Hepatocyte (in vitro differentiated cells): ENCODE results near the gene PFN3. TPM values are rescaled to one million over a fixed set of nuclear protein-coding genes. Genes with fewer than 3 reads are reported as not detected.

Experiments
- DNase-seq: peaks from one replicate; pipeline ENCODE4 v3.0.0-alpha.2; 2016; ENCODE audit warnings: low spot score
- H2AFZ ChIP-seq: fragments of 200-600 bp; sonication (generic); 2 replicates; pipeline ENCODE4 v1.6.0; 2016; ENCODE audit warnings: antibody characterized with exemption, mild to moderate bottlenecking
- H3K27ac ChIP-seq: fragments of 200-600 bp; sonication (generic); 2 replicates; pipeline ENCODE4 v1.5.1; 2016; ENCODE audit warnings: mild to moderate bottlenecking
- H3K27me3 ChIP-seq: fragments of 200-600 bp; sonication (generic); 2 replicates; pipeline ENCODE4 v1.6.1; 2016
- H3K36me3 ChIP-seq: fragments of 200-600 bp; sonication (generic); replicated peaks from 2 replicates; pipeline ENCODE4 v1.5.1; 2016; ENCODE audit warnings: low read depth; ENCODE audit not compliant: insufficient read depth
- H3K4me1 ChIP-seq: fragments of 200-600 bp; sonication (generic); 2 replicates; pipeline ENCODE4 v1.5.1; 2016; ENCODE audit warnings: mild to moderate bottlenecking, moderate library complexity; ENCODE audit not compliant: insufficient read depth
- H3K4me2 ChIP-seq: fragments of 200-600 bp; sonication (generic); 2 replicates; pipeline ENCODE4 v1.6.0; 2016
- H3K4me3 ChIP-seq: fragments of 200-600 bp; sonication (generic); 2 replicates; pipeline ENCODE4 v1.5.1; 2016; ENCODE audit warnings: mild to moderate bottlenecking
- H3K79me2 ChIP-seq: fragments of 200-600 bp; sonication (generic); 2 replicates; pipeline ENCODE4 v1.6.0; 2017; ENCODE audit warnings: mild to moderate bottlenecking
- H3K9me2 ChIP-seq: fragments of 200-600 bp; sonication (generic); replicated peaks from 2 replicates; pipeline ENCODE4 v1.6.0; 2017; ENCODE audit warnings: mild to moderate bottlenecking; ENCODE audit not compliant: insufficient read depth
- H3K9me3 ChIP-seq: fragments of 200-600 bp; sonication (generic); 2 replicates; pipeline ENCODE4 v1.5.1; 2016; ENCODE audit warnings: low read depth, mild to moderate bottlenecking
- H4K20me1 ChIP-seq: fragments of 200-600 bp; sonication (generic); 2 replicates; pipeline ENCODE4 v1.6.0; 2016; ENCODE audit warnings: mild to moderate bottlenecking; ENCODE audit not compliant: insufficient read depth, poor library complexity, severe bottlenecking
- CTCF ChIP-seq: fragments of 200-600 bp; sonication (generic); IDR thresholded peaks from 2 replicates; pipeline ENCODE4 v1.5.1; 2016; ENCODE audit warnings: antibody characterized with exemption, mild to moderate bottlenecking; ENCODE audit not compliant: poor library complexity
- EZH2 ChIP-seq: fragments of 200-600 bp; sonication (generic); IDR thresholded peaks from 2 replicates; pipeline ENCODE4 v1.6.1; 2016; ENCODE audit warnings: antibody characterized with exemption, mild to moderate bottlenecking, borderline replicate concordance
- EZH2phosphoT487 ChIP-seq: fragments of 200-600 bp; sonication (generic); IDR thresholded peaks from one replicate; pipeline ENCODE4 v1.6.1; 2018; ENCODE audit warnings: antibody characterized with exemption, mild to moderate bottlenecking, low read depth, moderate library complexity; ENCODE audit not compliant: unreplicated experiment, severe bottlenecking
- WGBS: methylation state at CpG from one replicate; pipeline ENCODE4 v1.1.6; 2016; ENCODE audit warnings: low lambda C conversion rate; ENCODE audit errors: missing lambda C conversion rate; 5-methylcytosine and 5-hydroxymethylcytosine counted together
- polyA plus RNA-seq: library from polyadenylated mRNA; unstranded; fragments of >200 nt; fragmentation: Nextera tagmentation; extraction: Ambion mirVana; gene quantifications from 2 replicates; pipeline ENCODE4 v1.2.1, GENCODE V29; 2016
- total RNA-seq: library from RNA; depleted of rRNA; stranded (reverse); fragments of >200 nt; gene quantifications from 2 replicates; pipeline ENCODE4 v1.2.3, GENCODE V29; 2014

Gene PFN3
- total and polyA plus RNA-seq, 2 experiments from 2014 or later, result not detected

- no peaks in the 10 kb centered on the region for H3K9me3 ChIP-seq
- H2AFZ ChIP-seq, result no peak overlapping the region
- no peaks in the 10 kb centered on the region for H3K27me3 ChIP-seq
- H3K4me2 ChIP-seq, result no peak overlapping the region
- H3K9me2 ChIP-seq, result no peaks in the 10 kb centered on the region
- TF ChIP-seq EZH2phosphoT487 (no peak), EZH2 (no peak), CTCF (no peak)
- peaks cover 16% of the 10 kb centered on the region for H3K79me2 ChIP-seq
- 94% methylated on average over 3 of the region's 3 CpGs for WGBS
- H3K36me3 ChIP-seq, result no peaks in the 10 kb centered on the region
- no peak for DNase-seq
- peak overlapping the region; percentile 69 for H3K27ac ChIP-seq
- H4K20me1 ChIP-seq, result peaks cover 6% of the 10 kb centered on the region
- H3K4me1 ChIP-seq, result peaks cover 10% of the 10 kb centered on the region
- no peak overlapping the region for H3K4me3 ChIP-seq
These were observed 45.8 kb downstream of the PFN3 start for GRCh38 chr5:177354711-177355110.

DNA sequence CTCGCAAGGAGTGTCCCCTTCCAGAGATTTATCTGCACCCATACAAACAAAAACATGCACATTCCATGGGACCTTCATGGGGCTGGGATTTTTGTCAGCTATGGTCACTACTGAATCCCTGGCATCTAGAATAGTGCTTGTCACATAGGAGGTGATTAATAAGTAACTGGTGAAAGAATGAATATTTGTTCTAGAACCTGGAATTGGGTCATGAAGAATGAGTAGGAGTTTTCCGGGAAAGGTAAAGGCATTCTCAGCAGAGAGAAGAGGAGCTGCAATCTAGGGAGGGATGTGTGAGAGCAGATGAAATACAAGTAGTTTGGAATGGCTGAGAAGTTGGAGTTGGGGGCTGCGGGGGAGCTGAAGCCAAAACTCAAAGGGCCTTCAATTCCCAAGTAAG is 46.2 kb downstream of the PFN3 start:
- 80% methylated on average over 3 of the region's 3 CpGs for WGBS

DNA sequence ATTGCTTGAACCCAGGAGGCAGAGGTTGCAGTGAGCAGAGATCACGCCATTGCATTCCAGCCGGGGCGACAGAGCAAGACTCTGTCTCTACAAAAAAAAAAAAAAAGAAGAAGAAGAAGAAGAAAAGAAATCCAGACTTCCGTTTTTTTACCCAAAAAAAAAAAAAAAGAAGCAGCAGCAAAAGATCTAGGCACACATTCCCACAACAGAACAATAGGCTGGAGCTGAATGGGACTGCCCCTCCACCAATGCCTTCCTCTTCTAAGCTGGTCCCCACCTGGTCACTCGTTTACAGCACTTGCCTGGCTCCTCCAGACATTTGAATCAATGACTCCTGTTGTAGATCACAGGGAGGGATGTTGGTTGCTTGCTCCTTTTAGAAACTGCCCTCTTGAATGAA is 47.4 kb downstream of the PFN3 start:
- no peaks in the 10 kb centered on the region for H3K9me3 ChIP-seq
- peaks cover 7% of the 10 kb centered on the region for H4K20me1 ChIP-seq
- no peak overlapping the region for H3K4me3 ChIP-seq
- no peak overlapping the region for H3K27ac ChIP-seq
- WGBS, result 92% methylated on average over 5 of the region's 5 CpGs
- H3K4me1 ChIP-seq, result peaks cover 20% of the 10 kb centered on the region
- no peak for DNase-seq
- TF ChIP-seq EZH2phosphoT487, result no peak
- no peak for TF ChIP-seq EZH2
- no peak for TF ChIP-seq CTCF
- H3K4me2 ChIP-seq, result no peak overlapping the region
- H3K9me2 ChIP-seq, result no peaks in the 10 kb centered on the region
- no peaks in the 10 kb centered on the region for H3K27me3 ChIP-seq
- H2AFZ ChIP-seq, result no peak overlapping the region
- peaks cover 32% of the 10 kb centered on the region for H3K79me2 ChIP-seq
- no peaks in the 10 kb centered on the region for H3K36me3 ChIP-seq

More for the DNA sequence above, 46.2 kb downstream of the PFN3 start:
- H3K4me1 ChIP-seq, result peaks cover 15% of the 10 kb centered on the region
- H3K4me3 ChIP-seq, result no peak overlapping the region
- H3K4me2 ChIP-seq, result peak overlapping the region; percentile 44
- H2AFZ ChIP-seq, result no peak overlapping the region
- H3K79me2 ChIP-seq, result peaks cover 20% of the 10 kb centered on the region
- H4K20me1 ChIP-seq, result peaks cover 7% of the 10 kb centered on the region
- no peaks in the 10 kb centered on the region for H3K36me3 ChIP-seq
- no peak for TF ChIP-seq EZH2phosphoT487
- no peak for TF ChIP-seq CTCF
- DNase-seq, result no peak
- no peaks in the 10 kb centered on the region for H3K9me2 ChIP-seq
- H3K27ac ChIP-seq, result peak overlapping the region; percentile 69
- H3K9me3 ChIP-seq, result no peaks in the 10 kb centered on the region
- no peaks in the 10 kb centered on the region for H3K27me3 ChIP-seq
